Neural cell (in vitro differentiated cells): ENCODE results near the gene MRPL9. TPM values are rescaled to one million over a fixed set of nuclear protein-coding genes. Genes with fewer than 3 reads are reported as not detected.

Experiments
- H2AFZ ChIP-seq: fragments of 200-600, 300-800 bp; sonication (generic), shearing (Covaris generic); 2 replicates; pipeline ENCODE4 v1.6.0; 2014; ENCODE audit warnings: low read depth, mild to moderate bottlenecking, antibody characterized with exemption, low read length, moderate library complexity
- H3F3A ChIP-seq: fragments of 200-600 bp; shearing (Covaris generic); 2 replicates; pipeline ENCODE4 v1.6.1; 2016; ENCODE audit warnings: mild to moderate bottlenecking, moderate library complexity, mixed read lengths, antibody characterized with exemption, low read length; ENCODE audit not compliant: insufficient read depth, poor library complexity, severe bottlenecking
- H3K27ac ChIP-seq: fragments of 200-600, 300-800 bp; sonication (generic), shearing (Covaris generic); 2 replicates; pipeline ENCODE4 v1.5.1; 2014; ENCODE audit warnings: mild to moderate bottlenecking, low read length, moderate library complexity
- H3K27me3 ChIP-seq: fragments of 300-800, 200-600 bp; sonication (generic), shearing (Covaris generic); 2 replicates; pipeline ENCODE4 v1.6.0; 2014; ENCODE audit warnings: mild to moderate bottlenecking, low read depth, low read length, moderate library complexity; ENCODE audit not compliant: insufficient read depth
- H3K36me3 ChIP-seq: fragments of 300-800, 200-600 bp; sonication (generic), shearing (Covaris generic); 2 replicates; pipeline ENCODE4 v1.5.1; 2014; ENCODE audit warnings: mild to moderate bottlenecking, antibody characterized with exemption, low read length, moderate library complexity; ENCODE audit not compliant: insufficient read depth
- H3K4me2 ChIP-seq: fragments of 300-800, 200-600 bp; sonication (generic), shearing (Covaris generic); 2 replicates; pipeline ENCODE4 v1.6.0; 2014; ENCODE audit warnings: mild to moderate bottlenecking, low read length
- H3K4me3 ChIP-seq: fragments of 300-800, 200-600 bp; sonication (generic), shearing (Covaris generic); 2 replicates; pipeline ENCODE4 v1.5.1; 2014; ENCODE audit warnings: mild to moderate bottlenecking, low read length, moderate library complexity
- H3K79me2 ChIP-seq: fragments of 200-600 bp; shearing (Covaris generic); replicated peaks from 2 replicates; pipeline ENCODE4 v1.6.0; 2014; ENCODE audit warnings: mild to moderate bottlenecking, low read length, moderate library complexity; ENCODE audit not compliant: insufficient read depth
- H3K9ac ChIP-seq: fragments of 300-800, 200-600 bp; sonication (generic), shearing (Covaris generic); 2 replicates; pipeline ENCODE4 v1.6.1; 2016; ENCODE audit warnings: mild to moderate bottlenecking, low read length, mixed read lengths
- H3K9me2 ChIP-seq: fragments of 200-600 bp; shearing (Covaris generic); 2 replicates; pipeline ENCODE4 v1.6.1; 2016; ENCODE audit warnings: mild to moderate bottlenecking, low read length, mixed read lengths; ENCODE audit not compliant: insufficient read depth
- H3K9me3 ChIP-seq: fragments of 200-600, 300-800 bp; sonication (generic), shearing (Covaris generic); 2 replicates; pipeline ENCODE4 v1.6.1; 2016; ENCODE audit warnings: mild to moderate bottlenecking, mixed run types, low read length, moderate library complexity, mixed read lengths
- H4K20me1 ChIP-seq: fragments of 200-600 bp; shearing (Covaris generic); 2 replicates; pipeline ENCODE4 v1.6.1; 2016; ENCODE audit warnings: mild to moderate bottlenecking, mixed run types; ENCODE audit not compliant: insufficient read depth
- CTCF ChIP-seq: fragments of 450-650 bp; IDR thresholded peaks from 2 replicates; pipeline ENCODE4 v1.5.1; 2014; ENCODE audit warnings: antibody characterized with exemption, mild to moderate bottlenecking, moderate library complexity; ENCODE audit not compliant: poor library complexity, severe bottlenecking
- EP300 ChIP-seq: fragments of 450-650 bp; conservative IDR thresholded peaks from 2 replicates; pipeline ENCODE4 v1.6.1; 2014; ENCODE audit warnings: antibody characterized with exemption, mild to moderate bottlenecking, moderate library complexity; ENCODE audit not compliant: poor library complexity, severe bottlenecking
- EZH2 ChIP-seq: fragments of 200-600, 300-800 bp; shearing (Covaris generic), sonication (generic); IDR thresholded peaks from 2 replicates; pipeline ENCODE4 v1.6.1; 2014; ENCODE audit warnings: antibody characterized with exemption, low read length, borderline replicate concordance, mild to moderate bottlenecking; ENCODE audit not compliant: insufficient read depth, poor library complexity, severe bottlenecking
- MXI1 ChIP-seq: fragments of 450-650 bp; conservative IDR thresholded peaks from 2 replicates; pipeline ENCODE4 v1.6.1; 2014; ENCODE audit warnings: antibody characterized with exemption, mild to moderate bottlenecking; ENCODE audit not compliant: poor library complexity, severe bottlenecking
- POLR2AphosphoS5 ChIP-seq: IDR thresholded peaks from 2 replicates; pipeline ENCODE4 v1.6.1; 2012
- RAD21 ChIP-seq: fragments of 450-650 bp; conservative IDR thresholded peaks from 2 replicates; pipeline ENCODE4 v1.6.1; 2014; ENCODE audit warnings: antibody characterized with exemption, mild to moderate bottlenecking, moderate library complexity
- REST ChIP-seq: IDR thresholded peaks from 2 replicates; pipeline ENCODE4 v1.6.1; 2012; ENCODE audit warnings: borderline replicate concordance
- SMC3 ChIP-seq: fragments of 450-650 bp; conservative IDR thresholded peaks from 2 replicates; pipeline ENCODE4 v1.6.1; 2014; ENCODE audit warnings: antibody characterized with exemption, mild to moderate bottlenecking, moderate library complexity; ENCODE audit not compliant: poor library complexity
- TAF1 ChIP-seq: IDR thresholded peaks from 2 replicates; pipeline ENCODE4 v1.6.1; 2012; ENCODE audit warnings: low read depth
- polyA plus RNA-seq: library from polyadenylated mRNA; depleted of rRNA; stranded (reverse); fragments of >200 nt; gene quantifications from 2 replicates; pipeline ENCODE4 v1.2.3, GENCODE V29; 2014

MRPL9 gene
- polyA plus RNA-seq, 1 donor from 2014 or later, result 134 TPM

- no peaks in the 10 kb centered on the region for H3K9me3 ChIP-seq
- peaks cover 7% of the 10 kb centered on the region for H3K36me3 ChIP-seq
- H2AFZ ChIP-seq, result no peak overlapping the region
- H3K27me3 ChIP-seq, result no peaks in the 10 kb centered on the region
- no peak overlapping the region for H3K27ac ChIP-seq
- no peaks in the 10 kb centered on the region for H3F3A ChIP-seq
- H3K4me2 ChIP-seq, result no peak overlapping the region
- H3K9ac ChIP-seq, result no peak overlapping the region
- no peaks in the 10 kb centered on the region for H3K9me2 ChIP-seq
- H4K20me1 ChIP-seq, result no peaks in the 10 kb centered on the region
- no peaks in the 10 kb centered on the region for H3K79me2 ChIP-seq
- no peak for TF ChIP-seq EP300
- no peak for TF ChIP-seq REST
- TF ChIP-seq POLR2AphosphoS5, result no peak
- no peak for TF ChIP-seq TAF1
- TF ChIP-seq RAD21, result no peak
- TF ChIP-seq CTCF, result no peak
- TF ChIP-seq SMC3, result no peak
- TF ChIP-seq EZH2, result no peak
- TF ChIP-seq MXI1, result no peak
- no peak overlapping the region for H3K4me3 ChIP-seq
These were observed 12.8 kb upstream of the MRPL9 start for GRCh38 chr1:151775894-151776664.

- Histone ChIP-seq H3F3A (no peaks in the 10 kb centered on the region), H3K79me2 (no peaks in the 10 kb centered on the region), H3K36me3 (peaks cover 7% of the 10 kb centered on the region), H3K4me3 (no peak overlapping the region), H3K9me2 (no peaks in the 10 kb centered on the region), H3K27me3 (no peaks in the 10 kb centered on the region), H3K9me3 (no peaks in the 10 kb centered on the region), H3K9ac (no peak overlapping the region), H3K27ac (no peak overlapping the region), H3K4me2 (no peak overlapping the region), H2AFZ (no peak overlapping the region), H4K20me1 (no peaks in the 10 kb centered on the region)
- no peak for TF ChIP-seq SMC3
- TF ChIP-seq EP300, result no peak
- TF ChIP-seq POLR2AphosphoS5, result no peak
- TF ChIP-seq TAF1, result no peak
- TF ChIP-seq EZH2, result no peak
- no peak for TF ChIP-seq CTCF
- no peak for TF ChIP-seq RAD21
- no peak for TF ChIP-seq REST
- TF ChIP-seq MXI1, result no peak
These were observed 11.1 kb upstream of the MRPL9 start for GRCh38 chr1:151774256-151774922.
